Stimulated activated CD8-positive, alpha-beta memory T cell treated with anti-CD3 and anti-CD28 coated beads, Interleukin-7, amount 100 ng/mL, for 48 hours (primary cell): Measurements from ENCODE around the gene CARD19.
A peak's percentile ranks its signal among the peaks of the same experiment; 100 is the strongest.

Experiments used
- DNase-seq, 2 donors: peaks; one replicate each; pipeline ENCODE4 v3.0.0-alpha.2; 2020; ENCODE audit warnings: low read depth in 1 of 2; ENCODE audit errors: extremely low read depth in 1 of 2

Gene CARD19

GRCh38 chr9:93129691-93130500 is 33.9 kb downstream of the CARD19 start:
- DNase-seq = no peak

- no peak for DNase-seq
Measured at GRCh38 chr9:93130861-93131481, 35.0 kb downstream of the CARD19 start.

- no peak for DNase-seq
Measured at GRCh38 chr9:93131599-93132286, 35.7 kb downstream of the CARD19 start.

- DNase-seq = no peak
Measured at GRCh38 chr9:93132287-93132927, 36.4 kb downstream of the CARD19 start.

GRCh38 chr9:93132946-93133680 is 37.1 kb downstream of the CARD19 start:
- peak in 1 of 2 donors; percentile 74 for DNase-seq

GRCh38 chr9:93133681-93134014 is 37.6 kb downstream of the CARD19 start:
- DNase-seq = peak in 1 of 2 donors; percentile 53

- DNase-seq = peak; percentile 82 to 83
Measured at GRCh38 chr9:93134015-93134739, 38.2 kb downstream of the CARD19 start, which contains the start of gene NINJ1. TSS of gene NINJ1 (minus strand) at chr9:93134251. CDS start at chr9:93134217, 34 bp downstream.

- no peak for DNase-seq
Measured at GRCh38 chr9:93134740-93135444, 38.9 kb downstream of the CARD19 start.

GRCh38 chr9:93136011-93136440 is 40.0 kb downstream of the CARD19 start:
- DNase-seq = no peak

- no peak for DNase-seq
Measured at GRCh38 chr9:93137362-93137761, 41.3 kb downstream of the CARD19 start.

- no peak for DNase-seq
Measured at GRCh38 chr9:93138171-93138764, 42.3 kb downstream of the CARD19 start.

- no peak for DNase-seq
Measured at GRCh38 chr9:93139365-93140182, 43.6 kb downstream of the CARD19 start.

- no peak for DNase-seq
Measured at GRCh38 chr9:93141771-93142483, 45.9 kb downstream of the CARD19 start.

GRCh38 chr9:93143830-93144530 is 48.0 kb downstream of the CARD19 start:
- DNase-seq = peak in 1 of 2 donors; percentile 27

- peak in 1 of 2 donors; percentile 55 for DNase-seq
Measured at GRCh38 chr9:93146696-93147095, 50.7 kb downstream of the CARD19 start.

- no peak for DNase-seq
Measured at GRCh38 chr9:93147632-93148031, 51.6 kb downstream of the CARD19 start.

- no peak for DNase-seq
Measured at GRCh38 chr9:93148721-93149120, 52.7 kb downstream of the CARD19 start.
